ENCODE measurements around the gene CTSZ. TPM values are rescaled to one million over a fixed set of nuclear protein-coding genes. Genes with fewer than 3 reads are reported as not detected.

CTSZ gene
- total RNA-seq, 1 experiment from 2014 or later: 37.6 TPM

- peaks cover 1% of the 10 kb centered on the region for H3K27me3 Mint-ChIP-seq (ENCODE audit: low read depth)
- Histone ChIP-seq H3T11ph (ENCODE audit: low read length) (no peak overlapping the region), H3K27me3 (ENCODE audit: insufficient read depth, low read length) (no peaks in the 10 kb centered on the region), H3K4me2 (ENCODE audit: insufficient read depth, insufficient read length, low read length) (no peak overlapping the region), H2AFZ (ENCODE audit: low read length) (no peak overlapping the region), H3K79me2 (ENCODE audit: insufficient read depth, low read length) (no peaks in the 10 kb centered on the region), H2BK12ac (ENCODE audit: insufficient read length, low read depth, low read length) (no peak overlapping the region), H2BK15ac (ENCODE audit: low read depth, low read length) (no peak overlapping the region), H3K9ac (ENCODE audit: extremely low read depth, insufficient read length, low read length) (no peak overlapping the region), H3K79me1 (ENCODE audit: insufficient read depth, low read depth, low read length, poor library complexity, severe bottlenecking) (no peaks in the 10 kb centered on the region), H3K27ac (ENCODE audit: insufficient read length, low read depth, low read length) (no peak overlapping the region), H3K18ac (ENCODE audit: insufficient read length, low read depth, low read length) (no peak overlapping the region), H2BK20ac (ENCODE audit: low read depth, low read length, poor library complexity, severe bottlenecking) (no peak overlapping the region), H3K9me3 (ENCODE audit: control insufficient read depth, low read depth, low read length) (no peaks in the 10 kb centered on the region), H2BK120ac (ENCODE audit: low read depth, low read length, poor library complexity, severe bottlenecking) (no peak overlapping the region), H4K91ac (ENCODE audit: insufficient read length, low read depth, low read length) (no peak overlapping the region), H3K23ac (ENCODE audit: insufficient read length, low read depth, low read length) (no peak overlapping the region), H4K5ac (ENCODE audit: insufficient read length, low read depth, low read length) (no peak overlapping the region), H2AK5ac (ENCODE audit: insufficient read length, low read length) (no peak overlapping the region), H3K56ac (ENCODE audit: insufficient read length, low read depth, low read length) (no peak overlapping the region), H3K14ac (ENCODE audit: insufficient read depth, low read length) (no peak overlapping the region), H3K4ac (ENCODE audit: low read depth, low read length) (no peak overlapping the region), H2BK5ac (ENCODE audit: insufficient read length, low read length) (no peak overlapping the region), H3K4me1 (ENCODE audit: insufficient read depth, low read length) (no peaks in the 10 kb centered on the region), H3K23me2 (ENCODE audit: insufficient read length, low read depth, low read length, poor library complexity, severe bottlenecking) (no peaks in the 10 kb centered on the region), H4K8ac (replicated peaks; ENCODE audit: insufficient read length, low read depth, low read length) (no peak overlapping the region), H4K20me1 (ENCODE audit: control insufficient read depth, insufficient read depth, insufficient read length) (no peaks in the 10 kb centered on the region)
- DNase-seq: no peak
- H3K4me3 Mint-ChIP-seq: no peak overlapping the region
- no CpG with 5 or more reads among the region's 3 CpGs for WGBS (ENCODE audit: extremely low coverage, insufficient read length, low lambda C conversion rate)
- TF ChIP-seq CTCF (conservative IDR thresholded peaks at IDR 0.05): no peak
- no peak overlapping the region; a peak in 1 of 7 replicates for H3K27ac Mint-ChIP-seq
- H3K4me1 Mint-ChIP-seq: peaks cover 11 to 14% of the 10 kb centered on the region in 2 experiments
- H3K36me3 Mint-ChIP-seq (ENCODE audit: insufficient read depth in 1 of 3, low read depth in 3 of 3): peaks cover 2 to 47% (median 43%) of the 10 kb centered on the region in 3 experiments; a peak in 5 of 7 replicates
- no peaks in the 10 kb centered on the region for H3K9me3 Mint-ChIP-seq
Observed at GRCh38 chr20:59000326-59000725, 6.7 kb downstream of the CTSZ start.

All from H9 (cell line).